ENCODE data around the gene ARHGEF18. TPM values are rescaled to one million over a fixed set of nuclear protein-coding genes. Genes with fewer than 3 reads are reported as not detected.

ARHGEF18 gene
- total RNA-seq, 6 donors from 2014 or later: 56.1 to 106 (median 66.0) TPM

GRCh38 chr19:7349961-7350711 is 1.4 kb downstream of the ARHGEF18 start:
- H3K36me3 ChIP-seq: no peaks in the 10 kb centered on the region
- peak overlapping the region in 3 of 4 donors; percentile 10 to 72 (median 70) for H3K27ac ChIP-seq
- peaks cover 0 to 7% (median 2%) of the 10 kb centered on the region in 4 donors for H3K9me3 ChIP-seq
- no peaks in the 10 kb centered on the region for H3K27me3 ChIP-seq
- H3K4me3 ChIP-seq: peak overlapping the region in 3 of 4 donors; percentile 17 to 40 (median 33)
- DNase-seq (no peak), ATAC-seq (ENCODE audit: low FRiP score in 2 of 2) (no peak)
- H3K4me1 ChIP-seq: peaks cover 0 to 19% (median under 1%) of the 10 kb centered on the region in 4 donors
- WGBS, 2 donors: 52 to 62% methylated on average over 6 to 7 of the region's 8 CpGs
- TF ChIP-seq EP300 (IDR thresholded peaks at IDR 0.05) (no peak), CTCF (IDR thresholded peaks at IDR 0.05) (no peak), POLR2A (IDR thresholded peaks at IDR 0.05) (no peak), POLR2AphosphoS5 (IDR thresholded peaks at IDR 0.05) (no peak)

- Histone ChIP-seq H3K27ac (no peak overlapping the region), H3K4me3 (no peak overlapping the region), H3K4me1 (peaks cover 0 to 15% (median 0%) of the 10 kb centered on the region in 4 donors), H3K36me3 (no peaks in the 10 kb centered on the region), H3K9me3 (peaks cover 0 to 7% (median 2%) of the 10 kb centered on the region in 4 donors), H3K27me3 (no peaks in the 10 kb centered on the region)
- DNase-seq (no peak), ATAC-seq (ENCODE audit: low FRiP score in 2 of 2) (no peak)
- WGBS, 2 donors: 70 to 87% methylated on average over 1 of the region's 1 CpG
- TF ChIP-seq POLR2A (IDR thresholded peaks at IDR 0.05): no peak
- no peak for TF ChIP-seq EP300 (IDR thresholded peaks at IDR 0.05)
- TF ChIP-seq CTCF (IDR thresholded peaks at IDR 0.05): no peak
- TF ChIP-seq POLR2AphosphoS5 (IDR thresholded peaks at IDR 0.05): no peak
Measured at GRCh38 chr19:7351861-7352260, 3.1 kb downstream of the ARHGEF18 start.

GRCh38 chr19:7355151-7355820 is 6.5 kb downstream of the ARHGEF18 start:
- Histone ChIP-seq H3K4me1 (peaks cover 0 to 6% (median 0%) of the 10 kb centered on the region in 4 donors), H3K27ac (no peak overlapping the region), H3K9me3 (peaks cover 0 to 7% (median 2%) of the 10 kb centered on the region in 4 donors), H3K36me3 (no peaks in the 10 kb centered on the region), H3K27me3 (no peaks in the 10 kb centered on the region), H3K4me3 (no peak overlapping the region)
- ATAC-seq (ENCODE audit: low FRiP score in 2 of 2): peak in 1 of 2 donors; percentile 13
- DNase-seq: peak in 1 of 2 donors; percentile 60
- no peak for TF ChIP-seq POLR2A (IDR thresholded peaks at IDR 0.05)
- no peak for TF ChIP-seq CTCF (IDR thresholded peaks at IDR 0.05)
- no peak for TF ChIP-seq POLR2AphosphoS5 (IDR thresholded peaks at IDR 0.05)
- TF ChIP-seq EP300 (IDR thresholded peaks at IDR 0.05): no peak
- 78 to 85% methylated on average over 11 to 13 of the region's 13 CpGs for WGBS, 2 donors

GRCh38 chr19:7355871-7356270 is 7.1 kb downstream of the ARHGEF18 start:
- Histone ChIP-seq H3K9me3 (peaks cover 0 to 7% (median 2%) of the 10 kb centered on the region in 4 donors), H3K4me3 (no peak overlapping the region), H3K4me1 (peaks cover 0 to 6% (median 0%) of the 10 kb centered on the region in 4 donors), H3K27me3 (no peaks in the 10 kb centered on the region), H3K36me3 (no peaks in the 10 kb centered on the region), H3K27ac (no peak overlapping the region)
- 74 to 86% methylated on average over 5 to 7 of the region's 7 CpGs for WGBS, 2 donors
- ATAC-seq (ENCODE audit: low FRiP score in 2 of 2) (no peak), DNase-seq (no peak)
- TF ChIP-seq POLR2AphosphoS5 (IDR thresholded peaks at IDR 0.05) (no peak), CTCF (IDR thresholded peaks at IDR 0.05) (no peak), EP300 (IDR thresholded peaks at IDR 0.05) (no peak), POLR2A (IDR thresholded peaks at IDR 0.05) (no peak)

All from upper lobe of left lung (tissue), 6 donors.